Measurements from ENCODE around the gene PSMG4. TPM values are rescaled to one million over a fixed set of nuclear protein-coding genes. Genes with fewer than 3 reads are reported as not detected.
A peak's percentile ranks its signal among the peaks of the same experiment; 100 is the strongest.

The PSMG4 gene
- total and polyA plus RNA-seq, 4 donors, result 14.0 to 69.7 (median 20.4) TPM

DNA sequence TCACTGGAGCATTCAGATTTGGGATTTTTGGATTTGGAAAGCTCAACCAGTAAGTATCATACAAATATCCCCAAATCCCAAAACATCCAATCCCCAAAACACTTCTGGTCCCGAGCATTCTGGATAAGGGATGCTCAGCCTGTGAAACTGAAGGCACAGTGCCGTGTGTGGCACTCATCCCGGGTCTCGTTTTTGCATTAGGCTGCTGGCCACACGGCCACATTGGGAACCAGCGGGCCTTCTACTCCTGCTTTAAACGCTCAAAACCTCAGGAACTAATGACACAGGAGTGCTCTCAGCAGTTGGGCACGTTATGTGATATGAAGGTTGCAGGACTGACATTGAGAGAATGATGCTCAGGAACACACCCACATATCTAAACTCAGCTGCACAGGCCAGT, 35.6 kb downstream of the PSMG4 start:
- 80 to 93% methylated on average over 8 of the region's 8 CpGs for WGBS, 2 donors
- no peak overlapping the region for H3K27ac ChIP-seq (ENCODE audit: low read depth in 1 of 2, low read length in 1 of 2)
- H3K4me1 ChIP-seq (ENCODE audit: control insufficient read depth in 5 of 5, insufficient read depth in 5 of 5, low read length in 5 of 5), result no peaks in the 10 kb centered on the region
- H3K36me3 ChIP-seq (ENCODE audit: control insufficient read depth in 4 of 4, insufficient read depth in 4 of 4, low read length in 4 of 4), result peaks cover 0 to 11% (median 4%) of the 10 kb centered on the region in 4 donors
- H3K9me3 ChIP-seq (ENCODE audit: control insufficient read depth in 4 of 4, insufficient read depth in 3 of 4, low read length in 3 of 4), result no peaks in the 10 kb centered on the region
- TF ChIP-seq, protein P1, sequence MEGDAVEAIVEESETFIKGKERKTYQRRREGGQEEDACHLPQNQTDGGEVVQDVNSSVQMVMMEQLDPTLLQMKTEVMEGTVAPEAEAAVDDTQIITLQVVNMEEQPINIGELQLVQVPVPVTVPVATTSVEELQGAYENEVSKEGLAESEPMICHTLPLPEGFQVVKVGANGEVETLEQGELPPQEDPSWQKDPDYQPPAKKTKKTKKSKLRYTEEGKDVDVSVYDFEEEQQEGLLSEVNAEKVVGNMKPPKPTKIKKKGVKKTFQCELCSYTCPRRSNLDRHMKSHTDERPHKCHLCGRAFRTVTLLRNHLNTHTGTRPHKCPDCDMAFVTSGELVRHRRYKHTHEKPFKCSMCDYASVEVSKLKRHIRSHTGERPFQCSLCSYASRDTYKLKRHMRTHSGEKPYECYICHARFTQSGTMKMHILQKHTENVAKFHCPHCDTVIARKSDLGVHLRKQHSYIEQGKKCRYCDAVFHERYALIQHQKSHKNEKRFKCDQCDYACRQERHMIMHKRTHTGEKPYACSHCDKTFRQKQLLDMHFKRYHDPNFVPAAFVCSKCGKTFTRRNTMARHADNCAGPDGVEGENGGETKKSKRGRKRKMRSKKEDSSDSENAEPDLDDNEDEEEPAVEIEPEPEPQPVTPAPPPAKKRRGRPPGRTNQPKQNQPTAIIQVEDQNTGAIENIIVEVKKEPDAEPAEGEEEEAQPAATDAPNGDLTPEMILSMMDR (IDR thresholded peaks at IDR 0.05; ENCODE audit: control extremely low read depth, extremely low read depth), result no peak
- H3K4me3 ChIP-seq, result no peak overlapping the region
- no peaks in the 10 kb centered on the region for H3K27me3 ChIP-seq (ENCODE audit: control insufficient read depth in 3 of 3, insufficient read depth in 3 of 3, low read length in 2 of 3)
- DNase-seq, result no peak
- no peak for ATAC-seq (ENCODE audit: insufficient read depth, low FRiP score)
- no peak overlapping the region for H3K9ac ChIP-seq (ENCODE audit: insufficient read depth in 1 of 2, low read length in 2 of 2)

DNA sequence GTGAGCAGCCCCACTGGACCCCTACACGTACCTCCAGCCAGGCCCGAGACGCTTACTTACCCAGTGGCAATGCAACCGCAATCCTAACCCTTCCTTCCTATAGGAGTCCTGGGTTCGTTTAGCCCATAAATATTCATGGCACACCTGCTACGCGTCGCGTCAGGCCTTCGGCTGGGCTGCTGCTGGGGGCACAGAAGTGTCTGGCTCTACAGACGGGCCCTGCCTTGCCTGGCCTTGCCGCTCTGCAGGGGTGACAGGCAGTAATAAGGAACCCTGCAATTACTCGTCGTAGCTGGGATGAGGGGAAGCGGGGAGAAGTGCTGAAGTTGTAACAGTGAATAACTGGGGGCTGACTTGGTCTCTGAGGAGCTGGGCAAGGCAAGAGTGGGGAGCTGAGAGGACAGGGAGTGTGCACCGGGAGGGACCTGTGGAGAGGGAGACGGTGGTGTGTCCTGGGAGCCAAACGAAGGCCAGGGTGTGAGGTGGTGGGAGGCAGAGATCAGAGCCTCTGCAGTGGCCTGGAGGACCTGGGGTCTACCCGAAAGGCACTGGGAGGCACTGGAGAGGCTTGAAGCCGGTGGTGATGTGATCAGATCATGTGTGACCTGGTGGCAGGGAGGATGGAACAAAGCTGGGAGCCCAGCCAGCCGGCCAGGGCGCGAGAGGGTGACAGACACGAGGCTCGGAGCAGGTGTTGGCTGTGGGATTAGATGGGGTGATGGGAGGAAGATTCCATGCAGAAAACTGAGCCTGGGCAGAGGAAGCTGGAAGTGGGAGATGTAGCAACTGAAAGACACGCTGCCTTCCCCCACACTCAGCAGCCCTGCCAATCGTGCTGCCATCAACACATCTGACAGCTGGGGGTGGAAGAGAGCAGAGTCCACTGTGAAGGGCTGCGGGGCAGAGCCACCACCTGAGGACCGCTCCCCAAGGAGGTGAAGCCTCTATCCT, 36.4 kb downstream of the PSMG4 start:
- no peak overlapping the region for H3K4me3 ChIP-seq
- 82% methylated on average over 29 of the region's 29 CpGs for WGBS, 2 donors
- no peak for ATAC-seq (ENCODE audit: insufficient read depth, low FRiP score)
- peak in 1 of 3 donors; percentile 14 for DNase-seq
- TF ChIP-seq, protein P1 (IDR thresholded peaks at IDR 0.05; ENCODE audit: control extremely low read depth, extremely low read depth), result no peak
- no peaks in the 10 kb centered on the region for H3K9me3 ChIP-seq (ENCODE audit: control insufficient read depth in 4 of 4, insufficient read depth in 3 of 4, low read length in 3 of 4)
- H3K4me1 ChIP-seq (ENCODE audit: control insufficient read depth in 5 of 5, insufficient read depth in 5 of 5, low read length in 5 of 5), result no peaks in the 10 kb centered on the region
- peaks cover 0 to 11% (median 4%) of the 10 kb centered on the region in 4 donors for H3K36me3 ChIP-seq (ENCODE audit: control insufficient read depth in 4 of 4, insufficient read depth in 4 of 4, low read length in 4 of 4)
- no peak overlapping the region for H3K27ac ChIP-seq (ENCODE audit: low read depth in 1 of 2, low read length in 1 of 2)
- H3K9ac ChIP-seq (ENCODE audit: insufficient read depth in 1 of 2, low read length in 2 of 2), result no peak overlapping the region
- H3K27me3 ChIP-seq (ENCODE audit: control insufficient read depth in 3 of 3, insufficient read depth in 3 of 3, low read length in 2 of 3), result no peaks in the 10 kb centered on the region

DNA sequence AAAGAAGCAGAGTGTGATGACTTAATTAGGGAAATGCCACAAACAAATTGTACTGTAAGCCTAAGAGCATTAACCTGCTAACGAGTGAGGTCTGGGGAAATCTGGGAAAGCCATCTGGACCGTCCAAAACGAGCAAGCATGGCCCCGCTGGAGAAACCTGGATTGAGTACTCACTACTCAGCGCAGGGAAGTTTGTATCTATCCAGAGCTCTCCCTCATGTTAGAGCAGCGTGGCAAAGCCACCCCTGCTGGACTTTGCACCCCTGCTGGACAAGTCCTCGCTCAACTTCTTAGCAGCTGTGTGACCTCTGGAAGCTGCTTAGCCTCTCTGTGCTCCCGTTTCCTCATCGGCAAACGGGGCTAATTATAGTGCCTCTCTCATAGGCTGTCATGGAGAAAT, 37.3 kb downstream of the PSMG4 start:
- ATAC-seq (ENCODE audit: insufficient read depth, low FRiP score) (no peak), DNase-seq (no peak)
- no peak overlapping the region for H3K27ac ChIP-seq (ENCODE audit: low read depth in 1 of 2, low read length in 1 of 2)
- H3K4me1 ChIP-seq (ENCODE audit: control insufficient read depth in 5 of 5, insufficient read depth in 5 of 5, low read length in 5 of 5), result no peaks in the 10 kb centered on the region
- peaks cover 0 to 8% (median under 1%) of the 10 kb centered on the region in 4 donors for H3K36me3 ChIP-seq (ENCODE audit: control insufficient read depth in 4 of 4, insufficient read depth in 4 of 4, low read length in 4 of 4)
- H3K9me3 ChIP-seq (ENCODE audit: control insufficient read depth in 4 of 4, insufficient read depth in 3 of 4, low read length in 3 of 4), result no peaks in the 10 kb centered on the region
- no peaks in the 10 kb centered on the region for H3K27me3 ChIP-seq (ENCODE audit: control insufficient read depth in 3 of 3, insufficient read depth in 3 of 3, low read length in 2 of 3)
- 81 to 92% methylated on average over 10 of the region's 10 CpGs for WGBS, 2 donors
- TF ChIP-seq, protein P1 (IDR thresholded peaks at IDR 0.05; ENCODE audit: control extremely low read depth, extremely low read depth), result no peak
- H3K4me3 ChIP-seq, result no peak overlapping the region
- no peak overlapping the region for H3K9ac ChIP-seq (ENCODE audit: insufficient read depth in 1 of 2, low read length in 2 of 2)

Data from lung (tissue), 12 donors.